Body of pancreas (tissue), 4 donors: ENCODE results near the gene NT5C.

Experiments used
- CTCF ChIP-seq, 7 experiments: fragments of 450-650 bp in 4 of 7; fragments of 200-600 bp in 3 of 7; sonication (generic) in 3 of 7; IDR thresholded peaks; one replicate each; pipeline ENCODE4 v1.5.1; 2016 to 2019; ENCODE audit warnings: antibody characterized with exemption in 7 of 7
- POLR2A ChIP-seq, 3 donors: fragments of 450-650 bp; IDR thresholded peaks; one replicate each; pipeline ENCODE4 v1.6.1; 2016; ENCODE audit warnings: antibody characterized with exemption in 3 of 3, mild to moderate bottlenecking in 2 of 3

GRCh38 chr17:75110234-75110937 lies 21.2 kb downstream of the NT5C start:
- no peak for TF ChIP-seq CTCF (IDR thresholded peaks at IDR 0.05)
- no peak for TF ChIP-seq POLR2A (IDR thresholded peaks at IDR 0.05)
